Mesenteric fat pad (tissue), 1 donor: ENCODE data around the gene NUP210. TPM values are rescaled to one million over a fixed set of nuclear protein-coding genes. Genes with fewer than 3 reads are reported as not detected.

ENCODE experiments used
- DNase-seq: peaks from one replicate; pipeline ENCODE4 v3.0.0-alpha.2; 2020; ENCODE audit warnings: low spot score
- total RNA-seq: library from RNA; stranded (reverse); fragmentation: NEBNext Ultra II Directional; extraction: Animal tissue kit (Norgen Biotek cat#: 25700); gene quantifications from one replicate; pipeline ENCODE4 v1.2.1, GENCODE V29; 2021
- donor health status: DM: yes; HTN: yes; CAD: no.

Gene NUP210
- total RNA-seq, 1 donor from 2014 or later, result 1.5 TPM

GRCh38 chr3:13352621-13353131 is 67.4 kb downstream of the NUP210 start:
- no peak for DNase-seq

- DNase-seq, result no peak
These were observed 70.3 kb downstream of the NUP210 start for GRCh38 chr3:13349823-13350222.

GRCh38 chr3:13348661-13349396 is 71.3 kb downstream of the NUP210 start:
- DNase-seq, result no peak

- no peak for DNase-seq
These were observed 72.0 kb downstream of the NUP210 start for GRCh38 chr3:13348100-13348499.

GRCh38 chr3:13347390-13347950 is 72.7 kb downstream of the NUP210 start:
- no peak for DNase-seq

GRCh38 chr3:13346481-13347389 is 73.4 kb downstream of the NUP210 start:
- DNase-seq, result no peak

- DNase-seq, result no peak
These were observed 74.3 kb downstream of the NUP210 start for GRCh38 chr3:13345772-13346171.

- no peak for DNase-seq
These were observed 74.8 kb downstream of the NUP210 start for GRCh38 chr3:13345284-13345683.

- no peak for DNase-seq
These were observed 75.5 kb downstream of the NUP210 start for GRCh38 chr3:13344663-13345062.

GRCh38 chr3:13343601-13344000 is 76.5 kb downstream of the NUP210 start:
- no peak for DNase-seq

- DNase-seq, result no peak
These were observed 78.8 kb downstream of the NUP210 start for GRCh38 chr3:13341229-13341905.

GRCh38 chr3:13339833-13340232 is 80.3 kb downstream of the NUP210 start:
- no peak for DNase-seq

GRCh38 chr3:13338996-13339395 is 81.1 kb downstream of the NUP210 start:
- no peak for DNase-seq

- no peak for DNase-seq
These were observed 81.9 kb downstream of the NUP210 start for GRCh38 chr3:13338231-13338630.

GRCh38 chr3:13336592-13336991 is 83.5 kb downstream of the NUP210 start:
- DNase-seq, result no peak

- DNase-seq, result no peak
These were observed 84.6 kb downstream of the NUP210 start for GRCh38 chr3:13335503-13335902.

GRCh38 chr3:13335059-13335458 is 85.1 kb downstream of the NUP210 start:
- DNase-seq, result no peak

- no peak for DNase-seq
These were observed 86.8 kb downstream of the NUP210 start for GRCh38 chr3:13333236-13333897.

GRCh38 chr3:13332740-13333139 is 87.4 kb downstream of the NUP210 start:
- DNase-seq, result no peak

- no peak for DNase-seq
These were observed 88.0 kb downstream of the NUP210 start for GRCh38 chr3:13332158-13332557.

GRCh38 chr3:13329746-13330145 is 90.4 kb downstream of the NUP210 start:
- no peak for DNase-seq
